HCT116 (cell line): ENCODE measurements around the gene THSD4. TPM values are rescaled to one million over a fixed set of nuclear protein-coding genes. Genes with fewer than 3 reads are reported as not detected.

ENCODE experiments used
- ATAC-seq: fragments of 200-7000 bp; cut with Tn5 transposase; 2 replicates; pipeline ENCODE4 v1.9.1; 2020; ENCODE audit warnings: mild to moderate bottlenecking, moderate library complexity
- BruUV-seq: library from RNA; stranded (reverse); fragments of 400-500 nt; replicated peaks from 2 replicates; lab custom pipeline; 2021; lab: Mats Ljungman, UMichigan
- CTCF ChIA-PET: fragments of 300-600 bp; sonication (Branson Sonifier 250); formaldehyde crosslinking; loops from one replicate; lab custom pipeline; 2021; ENCODE audit warnings: antibody characterized with exemption; lab: Charles Lee
- POLR2A ChIA-PET: fragments of 300-600, 350-600 bp; sonication (Branson Sonifier 250); formaldehyde crosslinking; loops from one replicate; lab custom pipeline; 2021; ENCODE audit warnings: antibody characterized with exemption; lab: Charles Lee
- RAD21 ChIA-PET, 2 experiments: fragments of 300-600 bp; sonication (Branson Sonifier 250); formaldehyde crosslinking; loops; one replicate each; lab custom pipeline; 2023; ENCODE audit warnings: low total read pairs in 2 of 2; ENCODE audit not compliant: uncharacterized antibody in 2 of 2, unreplicated experiment in 2 of 2, low non-redundant PET in 1 of 2; lab: Charles Lee
- DNase-seq: peaks from one replicate; pipeline ENCODE4 v3.0.0-alpha.2; 2010; ENCODE audit warnings: low read depth, low spot score
- H2AFZ ChIP-seq: fragments of 200-600 bp; shearing (Covaris generic), sonication (generic); 2 replicates; pipeline ENCODE4 v1.6.1; 2017; ENCODE audit warnings: low read depth, mixed run types, mixed read lengths, antibody characterized with exemption, low read length; ENCODE audit not compliant: poor library complexity, severe bottlenecking
- H3K27ac ChIP-seq: 2 replicates; pipeline ENCODE4 v1.5.1; 2012; ENCODE audit warnings: low read depth, low read length
- H3K27me3 ChIP-seq: fragments of 200-600 bp; sonication (generic); 2 replicates; pipeline ENCODE4 v1.6.1; 2016; ENCODE audit warnings: mixed run types, low read length, mixed read lengths; ENCODE audit not compliant: insufficient read depth
- H3K36me3 ChIP-seq, 2 experiments: fragments of 200-500 bp in 1 of 2; fragments of 200-600 bp in 1 of 2; sonication (Bioruptor generic) in 1 of 2; sonication (generic) in 1 of 2; 2 replicates each; pipeline versions ENCODE4 v1.5.1 to v1.6.1; 2014 to 2016; ENCODE audit warnings: low read length in 2 of 2, inconsistent platforms in 1 of 2, mixed read lengths in 1 of 2, mixed run types in 1 of 2; ENCODE audit not compliant: insufficient read depth in 2 of 2, control insufficient read depth in 1 of 2
- H3K4me1 ChIP-seq, 2 experiments: fragments of 200-600 bp in 1 of 2; sonication (generic) in 1 of 2; 2 replicates each; pipeline versions ENCODE4 v1.5.1 to v1.6.1; 2012 to 2017; ENCODE audit warnings: low read length in 2 of 2, inconsistent platforms in 1 of 2, mild to moderate bottlenecking in 1 of 2, mixed read lengths in 1 of 2, mixed run types in 1 of 2, moderate library complexity in 1 of 2; ENCODE audit not compliant: insufficient read depth in 2 of 2, control insufficient read depth in 1 of 2
- H3K4me2 ChIP-seq: fragments of 200-600 bp; sonication (generic); 2 replicates; pipeline ENCODE4 v1.6.1; 2017; ENCODE audit warnings: mixed run types, low read length, mixed read lengths
- H3K4me3 ChIP-seq, 2 experiments: fragments of 200-600 bp in 1 of 2; sonication (generic) in 1 of 2; replicated peaks in 1 of 2; 2 replicates each; pipeline ENCODE4 v1.5.1; 2011 to 2016; ENCODE audit warnings: low read length in 2 of 2, control low read depth in 1 of 2, low read depth in 1 of 2, mild to moderate bottlenecking in 1 of 2, mixed read lengths in 1 of 2, mixed run types in 1 of 2
- H3K79me2 ChIP-seq: fragments of 200-600 bp; sonication (generic); 2 replicates; pipeline ENCODE4 v1.6.1; 2017; ENCODE audit warnings: mild to moderate bottlenecking, mixed run types, low read length, moderate library complexity, mixed read lengths; ENCODE audit not compliant: insufficient read depth
- H3K9ac ChIP-seq: fragments of 200-600 bp; sonication (generic); 2 replicates; pipeline ENCODE4 v1.6.1; 2016; ENCODE audit warnings: low read length, mixed read lengths
- H3K9me2 ChIP-seq: fragments of 200-600 bp; sonication (generic), shearing (Covaris generic); 2 replicates; pipeline ENCODE4 v1.6.1; 2017; ENCODE audit warnings: mixed run types, mild to moderate bottlenecking, moderate library complexity; ENCODE audit not compliant: insufficient read depth
- H3K9me3 ChIP-seq, 2 experiments: fragments of 200-500 bp in 1 of 2; fragments of 200-600 bp in 1 of 2; sonication (Bioruptor generic) in 1 of 2; sonication (generic) in 1 of 2; 2 replicates each; pipeline ENCODE4 v1.6.1; 2014 to 2017; ENCODE audit warnings: low read length in 2 of 2, mixed read lengths in 2 of 2, inconsistent platforms in 1 of 2, low read depth in 1 of 2, mild to moderate bottlenecking in 1 of 2, mixed run types in 1 of 2, moderate library complexity in 1 of 2; ENCODE audit not compliant: control insufficient read depth in 1 of 2, insufficient read depth in 1 of 2
- H4K20me1 ChIP-seq: fragments of 200-600 bp; sonication (generic), shearing (Covaris generic); 2 replicates; pipeline ENCODE4 v1.6.1; 2017; ENCODE audit warnings: mixed run types, mild to moderate bottlenecking, moderate library complexity; ENCODE audit not compliant: insufficient read depth
- CEBPB ChIP-seq: IDR thresholded peaks from 2 replicates; pipeline ENCODE4 v1.6.1; 2012; ENCODE audit warnings: low read depth
- EGR1 ChIP-seq: IDR thresholded peaks from 2 replicates; pipeline ENCODE4 v1.6.1; 2012; ENCODE audit warnings: low read depth
- ELF1 ChIP-seq: IDR thresholded peaks from 2 replicates; pipeline ENCODE4 v1.6.1; 2012; ENCODE audit warnings: low read depth, borderline replicate concordance
- EZH2 ChIP-seq: fragments of 200-600 bp; sonication (generic); IDR thresholded peaks from 2 replicates; pipeline ENCODE4 v1.6.1; 2017; ENCODE audit warnings: antibody characterized with exemption, mixed run types
- FOSL1 ChIP-seq: IDR thresholded peaks from 2 replicates; pipeline ENCODE4 v1.6.1; 2012; ENCODE audit warnings: low read depth
- JUND ChIP-seq: IDR thresholded peaks from 2 replicates; pipeline ENCODE4 v1.6.1; 2012
- POLR2A ChIP-seq: IDR thresholded peaks from 2 replicates; pipeline ENCODE4 v1.7.0; 2011; ENCODE audit warnings: borderline replicate concordance; ENCODE audit not compliant: insufficient read depth, insufficient read length; ENCODE audit errors: extremely low read depth
- POLR2AphosphoS5 ChIP-seq: IDR thresholded peaks from 2 replicates; pipeline ENCODE4 v1.6.1; 2011; ENCODE audit warnings: mild to moderate bottlenecking, low read depth, low read length, moderate library complexity
- RAD21 ChIP-seq: IDR thresholded peaks from 2 replicates; pipeline ENCODE4 v1.6.1; 2012; ENCODE audit warnings: low read depth, mild to moderate bottlenecking
- SIN3A ChIP-seq: IDR thresholded peaks from 2 replicates; pipeline ENCODE4 v1.6.1; 2012; ENCODE audit warnings: low read depth
- SP1 ChIP-seq: IDR thresholded peaks from 2 replicates; pipeline ENCODE4 v1.6.1; 2012; ENCODE audit warnings: low read depth
- SRF ChIP-seq: IDR thresholded peaks from 2 replicates; pipeline ENCODE4 v1.6.1; 2012; ENCODE audit warnings: low read depth
- TCF7L2 ChIP-seq: IDR thresholded peaks from 2 replicates; pipeline ENCODE4 v1.7.0; 2011; ENCODE audit warnings: borderline replicate concordance, inconsistent platforms; ENCODE audit not compliant: insufficient read depth, insufficient read length; ENCODE audit errors: extremely low read depth
- ZFX ChIP-seq: fragments of 450-650 bp; IDR thresholded peaks from 2 replicates; pipeline ENCODE4 v1.6.1; 2017
- ZNF274 ChIP-seq: fragments of 200-500 bp; sonication (Bioruptor generic); IDR thresholded peaks from 2 replicates; pipeline ENCODE4 v1.6.1; 2014; ENCODE audit warnings: mild to moderate bottlenecking, low read depth, low read length, inconsistent platforms
- intact Hi-C: fragments of 100-400 bp; cut with micrococcal nuclease; formaldehyde crosslinking; loops from 2 replicates; pipeline ENCODE4 v1.10.0; 2022
- total RNA-seq: library from RNA; stranded (reverse); gene quantifications from one replicate; pipeline ENCODE4 v1.2.1, GENCODE V29; 2021; ENCODE audit not compliant: unreplicated experiment
- TF ChIP-seq, protein P1 (sequence below): IDR thresholded peaks from 2 replicates; pipeline ENCODE4 v1.6.1; 2011; ENCODE audit warnings: mild to moderate bottlenecking, low read length, moderate library complexity; ENCODE audit not compliant: insufficient replicate concordance; ENCODE audit errors: extremely low read depth
- TF ChIP-seq, protein P2 (sequence below): IDR thresholded peaks from 2 replicates; pipeline ENCODE4 v1.6.1; 2012
- TF ChIP-seq, protein P3 (sequence below): IDR thresholded peaks from 2 replicates; pipeline ENCODE4 v1.6.1; 2012; ENCODE audit warnings: low read depth

Gene THSD4
- total RNA-seq, 1 experiment from 2014 or later: 30.5 TPM

DNA sequence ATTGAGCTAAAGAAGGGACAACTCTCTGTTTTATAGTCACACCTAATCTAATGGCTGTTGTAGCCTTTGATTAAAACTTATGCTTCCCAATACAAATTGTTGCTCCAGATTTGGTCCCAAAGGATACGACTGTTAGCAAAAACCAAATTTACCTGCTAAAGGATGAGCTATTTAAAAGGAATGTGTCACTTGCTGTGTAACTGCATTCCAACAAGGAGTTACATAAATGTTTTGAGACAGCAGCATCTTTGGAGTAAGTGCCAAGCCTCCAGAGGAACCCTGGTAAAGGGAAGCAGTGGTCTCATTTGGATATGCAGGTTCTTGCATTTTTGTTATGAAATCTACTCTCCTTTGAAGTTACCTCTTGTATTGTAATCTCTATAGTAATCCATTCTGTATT is 233.3 kb downstream of the THSD4 start:
- POLR2A ChIA-PET: no interaction called here

DNA sequence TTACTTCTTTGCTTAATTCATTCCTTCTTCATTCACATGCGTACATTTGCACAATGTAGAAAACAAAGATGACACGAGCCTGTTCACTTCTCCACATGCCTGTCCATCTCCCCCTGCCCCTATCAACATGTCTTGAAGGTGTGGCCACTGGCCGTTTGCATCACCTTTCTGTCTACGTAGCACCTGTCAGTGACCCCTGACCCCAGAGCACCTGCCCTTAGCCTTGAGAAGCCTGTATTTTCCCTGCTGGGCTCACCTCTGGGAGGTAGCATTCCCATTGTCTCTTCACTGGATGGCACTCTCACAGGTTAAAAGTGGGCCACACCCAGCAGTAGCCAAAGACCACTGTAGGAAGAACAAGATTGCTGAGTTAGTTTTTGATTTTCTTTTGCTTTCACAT is 234.1 kb downstream of the THSD4 start:
- no peaks in the 10 kb centered on the region for H3K27me3 ChIP-seq
- no peaks in the 10 kb centered on the region for H3K9me2 ChIP-seq
- TF ChIP-seq, protein P1, sequence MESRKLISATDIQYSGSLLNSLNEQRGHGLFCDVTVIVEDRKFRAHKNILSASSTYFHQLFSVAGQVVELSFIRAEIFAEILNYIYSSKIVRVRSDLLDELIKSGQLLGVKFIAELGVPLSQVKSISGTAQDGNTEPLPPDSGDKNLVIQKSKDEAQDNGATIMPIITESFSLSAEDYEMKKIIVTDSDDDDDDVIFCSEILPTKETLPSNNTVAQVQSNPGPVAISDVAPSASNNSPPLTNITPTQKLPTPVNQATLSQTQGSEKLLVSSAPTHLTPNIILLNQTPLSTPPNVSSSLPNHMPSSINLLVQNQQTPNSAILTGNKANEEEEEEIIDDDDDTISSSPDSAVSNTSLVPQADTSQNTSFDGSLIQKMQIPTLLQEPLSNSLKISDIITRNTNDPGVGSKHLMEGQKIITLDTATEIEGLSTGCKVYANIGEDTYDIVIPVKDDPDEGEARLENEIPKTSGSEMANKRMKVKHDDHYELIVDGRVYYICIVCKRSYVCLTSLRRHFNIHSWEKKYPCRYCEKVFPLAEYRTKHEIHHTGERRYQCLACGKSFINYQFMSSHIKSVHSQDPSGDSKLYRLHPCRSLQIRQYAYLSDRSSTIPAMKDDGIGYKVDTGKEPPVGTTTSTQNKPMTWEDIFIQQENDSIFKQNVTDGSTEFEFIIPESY: no peak
- TF ChIP-seq, protein P2, sequence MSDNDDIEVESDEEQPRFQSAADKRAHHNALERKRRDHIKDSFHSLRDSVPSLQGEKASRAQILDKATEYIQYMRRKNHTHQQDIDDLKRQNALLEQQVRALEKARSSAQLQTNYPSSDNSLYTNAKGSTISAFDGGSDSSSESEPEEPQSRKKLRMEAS: no peak
- TF ChIP-seq SIN3A (no peak), ZNF274 (no peak), POLR2A (no peak), ZFX (no peak), RAD21 (no peak), ELF1 (no peak), EGR1 (no peak), FOSL1 (no peak), EZH2 (no peak), SP1 (no peak), TCF7L2 (no peak)
- TF ChIP-seq, protein P3, sequence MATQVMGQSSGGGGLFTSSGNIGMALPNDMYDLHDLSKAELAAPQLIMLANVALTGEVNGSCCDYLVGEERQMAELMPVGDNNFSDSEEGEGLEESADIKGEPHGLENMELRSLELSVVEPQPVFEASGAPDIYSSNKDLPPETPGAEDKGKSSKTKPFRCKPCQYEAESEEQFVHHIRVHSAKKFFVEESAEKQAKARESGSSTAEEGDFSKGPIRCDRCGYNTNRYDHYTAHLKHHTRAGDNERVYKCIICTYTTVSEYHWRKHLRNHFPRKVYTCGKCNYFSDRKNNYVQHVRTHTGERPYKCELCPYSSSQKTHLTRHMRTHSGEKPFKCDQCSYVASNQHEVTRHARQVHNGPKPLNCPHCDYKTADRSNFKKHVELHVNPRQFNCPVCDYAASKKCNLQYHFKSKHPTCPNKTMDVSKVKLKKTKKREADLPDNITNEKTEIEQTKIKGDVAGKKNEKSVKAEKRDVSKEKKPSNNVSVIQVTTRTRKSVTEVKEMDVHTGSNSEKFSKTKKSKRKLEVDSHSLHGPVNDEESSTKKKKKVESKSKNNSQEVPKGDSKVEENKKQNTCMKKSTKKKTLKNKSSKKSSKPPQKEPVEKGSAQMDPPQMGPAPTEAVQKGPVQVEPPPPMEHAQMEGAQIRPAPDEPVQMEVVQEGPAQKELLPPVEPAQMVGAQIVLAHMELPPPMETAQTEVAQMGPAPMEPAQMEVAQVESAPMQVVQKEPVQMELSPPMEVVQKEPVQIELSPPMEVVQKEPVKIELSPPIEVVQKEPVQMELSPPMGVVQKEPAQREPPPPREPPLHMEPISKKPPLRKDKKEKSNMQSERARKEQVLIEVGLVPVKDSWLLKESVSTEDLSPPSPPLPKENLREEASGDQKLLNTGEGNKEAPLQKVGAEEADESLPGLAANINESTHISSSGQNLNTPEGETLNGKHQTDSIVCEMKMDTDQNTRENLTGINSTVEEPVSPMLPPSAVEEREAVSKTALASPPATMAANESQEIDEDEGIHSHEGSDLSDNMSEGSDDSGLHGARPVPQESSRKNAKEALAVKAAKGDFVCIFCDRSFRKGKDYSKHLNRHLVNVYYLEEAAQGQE: no peak
- TF ChIP-seq, all 23 proteins: peak for 0
- Histone ChIP-seq H3K4me1 (peaks cover 0 to 9% of the 10 kb centered on the region in 2 experiments; a peak in 1 of 4 replicates), H3K4me2 (no peak overlapping the region), H3K9ac (no peak overlapping the region), H3K36me3 (no peaks in the 10 kb centered on the region), H3K79me2 (no peaks in the 10 kb centered on the region), H3K4me3 (no peak overlapping the region), H2AFZ (no peak overlapping the region), H3K27ac (no peak overlapping the region), H4K20me1 (no peaks in the 10 kb centered on the region), H3K9me3 (no peaks in the 10 kb centered on the region)
- ChIA-PET CTCF (no interaction called here), POLR2A (no interaction called here), RAD21 (no interaction called here)
- DNase-seq (no peak), ATAC-seq (no peak)
- no TSS peak for BruUV-seq
- intact Hi-C loops: no loop called here

More for the DNA sequence above, 233.3 kb downstream of the THSD4 start:
- no peak for ATAC-seq
- H3K9me2 ChIP-seq: no peaks in the 10 kb centered on the region
- no peak for DNase-seq
- no peak overlapping the region for H3K27ac ChIP-seq
- H3K4me2 ChIP-seq: no peak overlapping the region
- no peaks in the 10 kb centered on the region for H3K27me3 ChIP-seq
- H3K9ac ChIP-seq: no peak overlapping the region
- intact Hi-C loops: no loop called here
- no peaks in the 10 kb centered on the region for H3K79me2 ChIP-seq
- no peak overlapping the region for H2AFZ ChIP-seq
- no peak for TF ChIP-seq EGR1
- no peak for TF ChIP-seq SRF
- TF ChIP-seq CEBPB: no peak
- TF ChIP-seq SIN3A: no peak
- TF ChIP-seq POLR2AphosphoS5: no peak
- TF ChIP-seq, protein P2: no peak
- TF ChIP-seq JUND: no peak
- CTCF ChIA-PET: no interaction called here
- no peaks in the 10 kb centered on the region for H3K9me3 ChIP-seq
- RAD21 ChIA-PET: no interaction called here
- H4K20me1 ChIP-seq: no peaks in the 10 kb centered on the region
- BruUV-seq: no TSS peak
- peaks cover 0 to 9% of the 10 kb centered on the region in 2 experiments; a peak in 1 of 4 replicates for H3K4me1 ChIP-seq
- H3K36me3 ChIP-seq: no peaks in the 10 kb centered on the region
- no peak overlapping the region for H3K4me3 ChIP-seq
